Neural progenitor cell (in vitro differentiated cells): ENCODE measurements around the gene HIC2. TPM values are rescaled to one million over a fixed set of nuclear protein-coding genes. Genes with fewer than 3 reads are reported as not detected.
"Not testable (repeated sequence)": the region's sequence is repeated elsewhere in the genome, so short reads cannot be mapped to it uniquely, and the experiment has no call there.

Experiments used
- DNase-seq: peaks from one replicate; pipeline ENCODE4 v3.0.0-alpha.2; 2016; ENCODE audit warnings: low spot score
- H2AFZ ChIP-seq: fragments of 200-600 bp; sonication (generic); replicated peaks from 2 replicates; pipeline ENCODE4 v1.6.1; 2016; ENCODE audit warnings: antibody characterized with exemption
- H3F3A ChIP-seq: fragments of 200-600 bp; sonication (generic); 2 replicates; pipeline ENCODE4 v1.6.1; 2016; ENCODE audit warnings: antibody characterized with exemption, low read depth
- H3K27ac ChIP-seq: fragments of 200-600 bp; sonication (generic); 2 replicates; pipeline ENCODE4 v1.5.1; 2016; ENCODE audit warnings: mild to moderate bottlenecking
- H3K27me3 ChIP-seq: fragments of 200-600 bp; sonication (generic); 2 replicates; pipeline ENCODE4 v1.6.1; 2016; ENCODE audit warnings: mild to moderate bottlenecking, moderate library complexity
- H3K36me3 ChIP-seq: fragments of 200-600 bp; sonication (generic); 2 replicates; pipeline ENCODE4 v1.5.1; 2016
- H3K4me1 ChIP-seq: fragments of 200-600 bp; sonication (generic); 2 replicates; pipeline ENCODE4 v1.6.1; 2016; ENCODE audit warnings: mixed run types
- H3K4me2 ChIP-seq: fragments of 200-600 bp; sonication (generic); 2 replicates; pipeline ENCODE4 v1.6.1; 2016
- H3K4me3 ChIP-seq: fragments of 200-600 bp; sonication (generic); 2 replicates; pipeline ENCODE4 v1.5.1; 2016
- H3K79me2 ChIP-seq: fragments of 200-600 bp; sonication (generic); 2 replicates; pipeline ENCODE4 v1.6.1; 2016; ENCODE audit warnings: low read depth
- H3K9ac ChIP-seq: fragments of 200-600 bp; sonication (generic); 2 replicates; pipeline ENCODE4 v1.6.1; 2016
- H3K9me3 ChIP-seq: fragments of 200-600 bp; sonication (generic); 2 replicates; pipeline ENCODE4 v1.5.1; 2016; ENCODE audit warnings: low read depth
- H4K20me1 ChIP-seq: fragments of 200-600 bp; sonication (generic); 2 replicates; pipeline ENCODE4 v1.6.1; 2016; ENCODE audit warnings: low read depth
- H3K27ac Mint-ChIP-seq: 3 replicates; pipeline ENCODE4 v1.8.0; 2021; ENCODE audit warnings: mixed read lengths
- H3K27me3 Mint-ChIP-seq: 2 replicates; pipeline ENCODE4 v1.8.0; 2022; ENCODE audit warnings: low read depth, mild to moderate bottlenecking, inconsistent platforms, moderate library complexity, mixed read lengths; ENCODE audit not compliant: insufficient read depth
- H3K36me3 Mint-ChIP-seq: 3 replicates; pipeline ENCODE4 v1.8.0; 2021; ENCODE audit warnings: mixed read lengths
- H3K4me1 Mint-ChIP-seq: 3 replicates; pipeline ENCODE4 v1.8.0; 2021; ENCODE audit warnings: mixed read lengths
- H3K4me3 Mint-ChIP-seq: 3 replicates; pipeline ENCODE4 v1.8.0; 2021; ENCODE audit warnings: mild to moderate bottlenecking, moderate library complexity, mixed read lengths
- H3K9me3 Mint-ChIP-seq: 3 replicates; pipeline ENCODE4 v1.8.0; 2020; ENCODE audit warnings: mixed read lengths
- CTCF ChIP-seq: fragments of 200-600 bp; sonication (generic); IDR thresholded peaks from 2 replicates; pipeline ENCODE4 v1.5.1; 2017; ENCODE audit warnings: antibody characterized with exemption, mild to moderate bottlenecking
- EZH2 ChIP-seq: fragments of 200-600 bp; sonication (generic); IDR thresholded peaks from 2 replicates; pipeline ENCODE4 v1.6.1; 2017; ENCODE audit warnings: antibody characterized with exemption, mild to moderate bottlenecking, moderate library complexity
- EZH2phosphoT487 ChIP-seq: fragments of 200-600 bp; sonication (generic); IDR thresholded peaks from 2 replicates; pipeline ENCODE4 v1.6.1; 2017; ENCODE audit warnings: antibody characterized with exemption
- total RNA-seq: library from RNA; depleted of rRNA; stranded (reverse); fragments of >200 nt; gene quantifications from 2 replicates; pipeline ENCODE4 v1.2.3, GENCODE V29; 2015; ENCODE audit warnings: low replicate concordance

The HIC2 gene
- total RNA-seq, 1 donor from 2014 or later, result 14.3 TPM

DNA sequence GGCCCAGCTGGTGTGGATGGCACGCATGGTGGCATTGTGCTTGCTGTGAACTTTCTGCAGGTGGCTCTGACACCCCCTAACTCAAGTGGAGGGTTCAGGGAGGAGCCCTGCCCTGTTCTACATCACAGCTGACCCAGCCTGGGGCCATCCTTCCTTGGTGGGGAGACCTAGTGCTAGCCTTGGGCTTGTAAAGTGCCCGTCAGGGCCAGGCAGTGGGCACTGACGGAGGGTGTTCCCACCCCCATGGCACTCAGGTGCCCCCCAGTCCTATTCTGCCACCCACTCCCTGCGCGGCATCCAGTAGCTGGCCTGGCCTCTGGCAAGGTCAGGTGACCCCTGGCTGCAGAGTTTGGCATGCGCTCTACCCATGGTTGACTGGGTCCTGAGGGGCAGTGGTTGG is 24.0 kb downstream of the HIC2 start:
- not testable (repeated sequence) for H3K27ac ChIP-seq, DNase-seq, H3K27me3 ChIP-seq, H3K36me3 ChIP-seq, H3K4me3 ChIP-seq, H3K4me2 ChIP-seq, H3K4me1 ChIP-seq, H3K27ac Mint-ChIP-seq, H3K9ac ChIP-seq, H3F3A ChIP-seq, H3K4me3 Mint-ChIP-seq, H3K9me3 Mint-ChIP-seq, H3K9me3 ChIP-seq, H3K4me1 Mint-ChIP-seq, H3K27me3 Mint-ChIP-seq, H3K36me3 Mint-ChIP-seq, H2AFZ ChIP-seq
- Histone ChIP-seq H3K79me2 (peaks cover 18% of the 10 kb centered on the region), H4K20me1 (peaks cover 19% of the 10 kb centered on the region)

DNA sequence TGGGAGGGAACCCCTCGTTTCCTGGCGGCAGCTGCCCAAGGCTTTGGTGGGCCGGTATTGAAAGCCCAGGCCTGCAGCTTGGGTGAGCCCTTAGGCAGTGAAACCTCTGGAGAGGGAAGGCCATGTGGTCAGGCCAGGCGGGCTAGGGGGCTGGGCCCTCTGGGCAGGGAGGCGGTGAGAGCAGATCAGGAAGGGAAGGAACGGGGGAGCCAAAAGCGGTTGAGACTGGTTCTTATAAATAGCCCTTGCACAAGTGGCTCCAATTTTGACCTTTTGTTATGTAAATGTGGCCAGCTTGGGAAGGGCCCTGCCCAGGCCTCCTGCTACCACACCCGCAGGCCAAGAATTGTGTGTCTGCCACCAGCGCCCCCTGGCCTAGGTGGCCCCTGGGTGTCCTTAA is 25.0 kb downstream of the HIC2 start:
- not testable (repeated sequence) for H3K4me1 Mint-ChIP-seq, H3K4me3 ChIP-seq, H3K9me3 Mint-ChIP-seq, H3K27me3 ChIP-seq, H3K4me2 ChIP-seq, H3K27me3 Mint-ChIP-seq, H3F3A ChIP-seq, H3K36me3 ChIP-seq, H3K9ac ChIP-seq, H3K27ac ChIP-seq, H2AFZ ChIP-seq, H3K4me3 Mint-ChIP-seq, H3K4me1 ChIP-seq, H3K36me3 Mint-ChIP-seq, H3K27ac Mint-ChIP-seq, DNase-seq, H3K9me3 ChIP-seq
- Histone ChIP-seq H4K20me1 (peaks cover 24% of the 10 kb centered on the region), H3K79me2 (peaks cover 18% of the 10 kb centered on the region)

DNA sequence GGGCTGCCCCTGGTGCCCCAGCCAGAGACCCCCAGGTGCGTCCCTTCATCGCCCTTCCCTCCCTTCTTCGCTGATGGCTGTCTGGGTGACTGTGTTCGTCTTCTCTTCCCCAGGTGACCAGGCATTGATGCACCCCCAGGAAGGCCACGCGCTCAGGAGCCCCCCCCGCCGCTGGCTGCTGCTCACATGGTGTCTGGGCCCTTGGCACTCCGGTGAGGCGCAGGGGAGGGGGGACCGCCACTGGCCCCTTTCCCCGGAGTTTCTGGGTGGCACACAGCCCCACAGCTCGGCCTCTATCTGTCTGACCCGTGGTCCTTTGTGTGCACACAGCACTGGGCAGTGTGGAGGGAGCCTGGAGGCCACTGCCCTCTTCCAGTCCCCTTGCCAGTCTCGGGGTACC is 25.5 kb downstream of the HIC2 start:
- H2AFZ ChIP-seq, H3K4me3 ChIP-seq, H3K9me3 Mint-ChIP-seq, H3K4me1 Mint-ChIP-seq, H3K9me3 ChIP-seq, H3K36me3 ChIP-seq, H3K4me3 Mint-ChIP-seq, H3K4me2 ChIP-seq, H3K4me1 ChIP-seq, H3K9ac ChIP-seq, H3K36me3 Mint-ChIP-seq, H3K27me3 Mint-ChIP-seq, H3K27me3 ChIP-seq, H3F3A ChIP-seq: not testable (repeated sequence)
- DNase-seq, result peak; percentile 1
- H3K27ac Mint-ChIP-seq, result peak overlapping the region; percentile 96
- Histone ChIP-seq H3K27ac (peak overlapping the region; percentile 51), H3K79me2 (peaks cover 18% of the 10 kb centered on the region), H4K20me1 (peaks cover 29% of the 10 kb centered on the region)

DNA sequence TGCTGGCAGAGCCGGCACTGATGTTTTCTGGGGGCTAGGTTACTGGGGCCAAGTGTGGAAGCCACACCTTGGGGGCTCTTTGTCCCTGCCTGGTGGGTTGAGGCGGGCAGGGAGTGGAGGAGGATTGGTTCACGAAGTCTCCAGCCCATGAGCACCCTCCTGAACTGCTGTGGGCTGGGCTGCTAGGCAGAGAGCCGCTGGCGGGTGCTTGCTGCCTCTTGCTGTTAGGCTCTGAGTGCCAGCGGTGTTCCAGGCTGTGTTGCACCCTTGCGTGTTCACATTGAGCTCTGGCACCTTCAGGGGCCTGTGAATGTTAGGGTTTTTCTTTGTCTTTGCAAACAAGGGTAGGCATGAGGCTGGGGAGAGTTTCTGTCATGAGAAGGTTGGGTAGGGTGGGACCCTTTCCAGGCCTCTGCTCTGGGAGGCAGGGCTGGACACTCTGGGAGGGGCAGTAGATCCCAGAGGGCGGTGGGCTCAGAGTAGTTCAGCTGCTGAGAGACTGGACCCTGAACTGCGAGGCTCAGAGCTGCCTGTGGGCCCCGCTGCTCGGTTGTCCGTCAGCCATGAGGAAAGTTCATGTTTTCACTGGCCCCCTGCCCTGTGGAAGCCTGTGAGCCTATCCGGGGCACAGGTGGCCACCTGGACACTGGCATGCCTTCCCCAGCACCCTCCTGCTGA is 26.0 kb downstream of the HIC2 start:
- Mint-ChIP-seq H3K4me3 (no peak overlapping the region), H3K4me1 (peaks cover 6% of the 10 kb centered on the region), H3K9me3 (no peaks in the 10 kb centered on the region), H3K36me3 (peaks cover 6% of the 10 kb centered on the region), H3K27ac (peak overlapping the region; percentile 96), H3K27me3 (no peaks in the 10 kb centered on the region)
- DNase-seq, result peak; percentile 4
- Histone ChIP-seq H3K4me3 (no peak overlapping the region), H4K20me1 (peaks cover 32% of the 10 kb centered on the region), H3F3A (peaks cover 7% of the 10 kb centered on the region), H3K27me3 (no peaks in the 10 kb centered on the region), H3K79me2 (peaks cover 16% of the 10 kb centered on the region), H3K4me1 (peaks cover 9% of the 10 kb centered on the region), H2AFZ (no peak overlapping the region), H3K9ac (no peak overlapping the region), H3K4me2 (no peak overlapping the region), H3K36me3 (no peaks in the 10 kb centered on the region), H3K9me3 (no peaks in the 10 kb centered on the region), H3K27ac (peak overlapping the region; percentile 51)
- TF ChIP-seq EZH2, result no peak
- no peak for TF ChIP-seq EZH2phosphoT487
- TF ChIP-seq CTCF, result no peak
